Activated CD8-positive, alpha-beta memory T cell treated with anti-CD3 and anti-CD28 coated beads, Interleukin-2, amount 10 ng/mL, durations not matched to agents 7 days and 5 days (primary cell): ENCODE measurements around the gene RIN1. TPM values are rescaled to one million over a fixed set of nuclear protein-coding genes. Genes with fewer than 3 reads are reported as not detected.

Source experiments
- ATAC-seq: fragments of 150-1000 bp; cut with Tn5 transposase; one replicate; pipeline ENCODE4 v1.10.0; 2021; ENCODE audit warnings: moderate library complexity
- CTCF ChIA-PET: fragments of 350-600 bp; sonication (Branson Sonifier 250); formaldehyde crosslinking; loops from one replicate; lab custom pipeline; 2021; ENCODE audit warnings: antibody characterized with exemption; lab: Charles Lee
- DNase-seq: peaks from one replicate; pipeline ENCODE4 v3.0.0-alpha.2; 2020
- H3K27ac Mint-ChIP-seq: one replicate; pipeline ENCODE4 v1.8.0; 2021; ENCODE audit warnings: mild to moderate bottlenecking, mixed read lengths
- H3K27me3 Mint-ChIP-seq: one replicate; pipeline ENCODE4 v1.8.0; 2021; ENCODE audit warnings: mixed read lengths
- H3K36me3 Mint-ChIP-seq: one replicate; pipeline ENCODE4 v1.8.0; 2021; ENCODE audit warnings: mild to moderate bottlenecking, mixed read lengths
- H3K4me1 Mint-ChIP-seq: one replicate; pipeline ENCODE4 v1.8.0; 2021; ENCODE audit warnings: mixed read lengths
- H3K4me3 Mint-ChIP-seq: one replicate; pipeline ENCODE4 v1.8.0; 2021; ENCODE audit warnings: mild to moderate bottlenecking, moderate library complexity, mixed read lengths
- H3K9me3 Mint-ChIP-seq: one replicate; pipeline ENCODE4 v1.8.0; 2022; ENCODE audit warnings: low read depth, mixed read lengths
- total RNA-seq, 2 experiments: library from RNA; stranded (reverse); gene quantifications; one replicate each; pipeline ENCODE4 v1.2.3, GENCODE V29; 2021

The RIN1 gene
- total RNA-seq, 2 experiments from 2014 or later = 0.68 to 2.5 TPM

- H3K27ac Mint-ChIP-seq = no peak overlapping the region
- no peaks in the 10 kb centered on the region for H3K36me3 Mint-ChIP-seq
- H3K27me3 Mint-ChIP-seq = peaks cover 30% of the 10 kb centered on the region
- CTCF ChIA-PET = interaction anchor here (0.5 to 4.1 kb wide), 6 partner anchors 9 to 127 kb away, joined by 3 to 31 read pairs (median 4); partner anchors contain the start of gene RIN1
- H3K4me1 Mint-ChIP-seq = peaks cover 41% of the 10 kb centered on the region
- no peak overlapping the region for H3K4me3 Mint-ChIP-seq
- H3K9me3 Mint-ChIP-seq = no peaks in the 10 kb centered on the region
- DNase-seq (no peak), ATAC-seq (no peak)
Observed at GRCh38 chr11:66291303-66291705, 44.9 kb downstream of the RIN1 start.

- H3K27me3 Mint-ChIP-seq = peaks cover 30% of the 10 kb centered on the region
- H3K9me3 Mint-ChIP-seq = no peaks in the 10 kb centered on the region
- no peaks in the 10 kb centered on the region for H3K36me3 Mint-ChIP-seq
- H3K4me1 Mint-ChIP-seq = peaks cover 41% of the 10 kb centered on the region
- ATAC-seq = no peak
- DNase-seq = no peak
- CTCF ChIA-PET = interaction anchor here (1.5 to 4.1 kb wide), 3 partner anchors 9 to 46 kb away, joined by 4 to 31 read pairs (median 8); partner anchors contain the start of gene RIN1
- H3K27ac Mint-ChIP-seq = no peak overlapping the region
- H3K4me3 Mint-ChIP-seq = peak overlapping the region; percentile 91
Observed at GRCh38 chr11:66290330-66290621, 46.0 kb downstream of the RIN1 start.

DNA sequence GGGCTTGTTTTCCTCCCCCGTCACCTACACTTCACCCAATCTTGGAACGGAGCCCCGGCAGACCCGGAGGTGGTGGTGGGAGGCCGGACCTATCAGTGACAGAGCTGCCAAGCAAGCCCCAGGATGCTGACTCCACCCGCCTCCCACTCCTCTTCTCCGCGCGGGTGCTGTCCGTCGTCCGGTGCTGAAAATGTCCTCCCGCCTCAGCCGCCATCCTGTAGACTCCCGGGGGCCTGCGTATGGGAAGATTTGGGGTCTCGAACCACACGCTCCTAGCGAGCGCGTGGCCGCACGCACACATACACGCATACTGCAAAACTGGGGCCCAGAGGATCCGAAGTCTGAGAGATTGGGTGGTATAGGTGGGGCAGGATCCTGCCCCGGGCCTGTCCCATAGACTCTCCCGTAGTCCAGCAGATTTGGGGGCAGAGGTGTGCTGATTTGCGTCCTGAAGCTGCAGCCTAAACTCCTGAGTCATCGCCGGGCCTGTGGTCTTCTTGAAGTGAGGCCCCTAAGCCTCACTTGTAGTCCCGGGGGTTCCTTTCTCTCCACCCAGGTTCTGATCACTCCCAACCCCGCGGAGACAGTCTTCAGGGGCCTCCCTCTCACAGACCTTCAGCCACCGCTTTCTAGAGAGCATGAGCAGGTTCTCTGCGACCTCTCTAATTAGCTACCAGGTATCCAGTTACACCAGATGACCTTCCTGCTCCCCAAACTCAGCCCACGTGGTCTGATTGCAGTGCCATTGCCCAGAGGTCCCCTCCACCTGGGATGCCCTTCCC, 46.5 kb downstream of the RIN1 start:
- Mint-ChIP-seq H3K27ac (peak overlapping the region; percentile 73), H3K36me3 (no peaks in the 10 kb centered on the region), H3K4me1 (peaks cover 41% of the 10 kb centered on the region), H3K4me3 (peak overlapping the region; percentile 91), H3K27me3 (peaks cover 30% of the 10 kb centered on the region), H3K9me3 (no peaks in the 10 kb centered on the region)
- DNase-seq (peak; percentile 85), ATAC-seq (peak; percentile 57)
- CTCF ChIA-PET = interaction anchor here (0.7 to 8.5 kb wide), 20 partner anchors 8 to 245 kb away, joined by 3 to 75 read pairs (median 4); partner anchors contain the start of genes CD248, MRPL11 and RIN1

GRCh38 chr11:66288671-66289547, 47.3 kb downstream of the RIN1 start, which contains the start of gene YIF1A:
Gene YIF1A (minus strand): TSS chr11:66289143. CDS start chr11:66288985, 158 bp downstream.
- H3K27me3 Mint-ChIP-seq = peaks cover 30% of the 10 kb centered on the region
- H3K4me1 Mint-ChIP-seq = peaks cover 41% of the 10 kb centered on the region
- no peaks in the 10 kb centered on the region for H3K36me3 Mint-ChIP-seq
- DNase-seq (peak; percentile 100), ATAC-seq (peak; percentile 96)
- H3K4me3 Mint-ChIP-seq = peak within 1 kb of the TSS; percentile 91
- no peaks in the 10 kb centered on the region for H3K9me3 Mint-ChIP-seq
- CTCF ChIA-PET = interaction anchor here (0.5 to 8.5 kb wide), 26 partner anchors 8 to 244 kb away, joined by 3 to 75 read pairs (median 4); partner anchors contain the start of genes CD248, MRPL11 and RIN1
- peak within 1 kb of the TSS; percentile 89 for H3K27ac Mint-ChIP-seq

- H3K4me3 Mint-ChIP-seq = peak overlapping the region; percentile 91
- H3K4me1 Mint-ChIP-seq = peaks cover 43% of the 10 kb centered on the region
- H3K9me3 Mint-ChIP-seq = no peaks in the 10 kb centered on the region
- peaks cover 24% of the 10 kb centered on the region for H3K27me3 Mint-ChIP-seq
- no peaks in the 10 kb centered on the region for H3K36me3 Mint-ChIP-seq
- peak overlapping the region; percentile 89 for H3K27ac Mint-ChIP-seq
- CTCF ChIA-PET = interaction anchor here (0.7 to 8.5 kb wide), 21 partner anchors 8 to 244 kb away, joined by 3 to 75 read pairs (median 4); partner anchors contain the start of genes MRPL11 and RIN1
- DNase-seq = no peak
- ATAC-seq = no peak
Observed at GRCh38 chr11:66287889-66288670, 48.2 kb downstream of the RIN1 start.

- H3K4me3 Mint-ChIP-seq = peak overlapping the region; percentile 54
- H3K4me1 Mint-ChIP-seq = peaks cover 46% of the 10 kb centered on the region
- ATAC-seq (no peak), DNase-seq (no peak)
- peaks cover 17% of the 10 kb centered on the region for H3K27me3 Mint-ChIP-seq
- no peaks in the 10 kb centered on the region for H3K36me3 Mint-ChIP-seq
- CTCF ChIA-PET = interaction anchor here (0.6 to 8.5 kb wide), 7 partner anchors 15 to 65 kb away, joined by 3 to 75 read pairs (median 3); no protein-coding TSS in a partner anchor
- peak overlapping the region; percentile 52 for H3K27ac Mint-ChIP-seq
- H3K9me3 Mint-ChIP-seq = no peaks in the 10 kb centered on the region
Observed at GRCh38 chr11:66287211-66287888, 48.9 kb downstream of the RIN1 start.

DNA sequence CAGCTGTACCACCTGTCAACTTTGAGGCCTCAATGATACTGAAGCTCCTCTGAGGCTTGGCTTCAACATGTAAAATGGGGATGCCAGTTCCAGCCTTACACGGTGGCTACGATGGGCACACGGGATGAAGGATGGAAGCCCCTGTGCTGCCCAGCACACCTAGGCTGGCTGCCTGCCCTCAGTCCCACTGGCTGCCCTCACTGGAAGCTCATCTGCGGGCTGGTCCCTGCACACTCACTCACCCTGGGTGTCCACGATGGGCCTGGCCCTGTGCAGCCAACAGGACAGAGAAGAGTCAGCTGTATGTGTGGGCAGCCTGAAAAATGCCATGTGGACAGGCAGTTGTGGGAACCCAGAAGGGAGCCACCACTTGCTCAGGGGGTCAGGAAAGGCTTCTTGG, 49.5 kb downstream of the RIN1 start:
- Mint-ChIP-seq H3K4me1 (peaks cover 50% of the 10 kb centered on the region), H3K27me3 (peaks cover 17% of the 10 kb centered on the region), H3K4me3 (no peak overlapping the region), H3K27ac (peak overlapping the region; percentile 32), H3K9me3 (no peaks in the 10 kb centered on the region), H3K36me3 (no peaks in the 10 kb centered on the region)
- CTCF ChIA-PET = interaction anchor here (0.6 to 8.5 kb wide), 5 partner anchors 14 to 65 kb away, joined by 3 to 75 read pairs (median 3); no protein-coding TSS in a partner anchor
- ATAC-seq = no peak
- DNase-seq = no peak

- Mint-ChIP-seq H3K4me3 (no peak overlapping the region), H3K4me1 (peaks cover 45% of the 10 kb centered on the region), H3K36me3 (no peaks in the 10 kb centered on the region), H3K9me3 (no peaks in the 10 kb centered on the region), H3K27me3 (peaks cover 7% of the 10 kb centered on the region), H3K27ac (no peak overlapping the region)
- no peak for DNase-seq
- CTCF ChIA-PET = interaction anchor here (1.4 to 8.5 kb wide), 2 partner anchors 15 to 63 kb away, joined by 3 to 75 read pairs; no protein-coding TSS in a partner anchor
- no peak for ATAC-seq
Observed at GRCh38 chr11:66285250-66285947, 50.8 kb downstream of the RIN1 start.

DNA sequence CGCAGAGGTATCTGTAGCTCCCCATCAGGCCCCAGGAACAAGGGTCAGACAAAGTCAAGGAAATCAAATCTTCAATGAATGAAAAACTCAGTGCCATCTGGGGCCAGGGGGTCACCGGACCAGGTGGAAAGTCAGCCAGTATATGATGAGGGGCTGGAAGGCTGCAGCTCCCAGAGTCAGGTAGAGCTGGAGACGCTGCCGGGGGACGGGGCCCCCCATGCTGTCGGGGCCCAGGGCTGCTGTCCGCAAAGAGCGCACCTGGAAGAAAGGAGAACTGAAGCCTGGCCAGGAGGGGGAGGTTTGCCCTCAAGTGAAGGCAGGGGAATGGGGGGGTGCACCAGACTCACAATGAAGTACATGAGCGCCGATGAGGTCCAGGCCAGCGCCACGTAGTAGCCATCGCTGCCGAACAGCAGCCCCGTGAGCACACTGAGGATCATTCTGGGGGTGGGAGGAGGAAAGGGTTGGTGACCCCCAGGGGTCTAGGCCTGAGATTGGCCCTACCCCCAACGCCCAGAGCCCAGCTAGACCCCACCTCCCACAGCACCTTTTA, 51.6 kb downstream of the RIN1 start:
- H3K9me3 Mint-ChIP-seq = no peaks in the 10 kb centered on the region
- H3K27ac Mint-ChIP-seq = no peak overlapping the region
- H3K4me3 Mint-ChIP-seq = no peak overlapping the region
- H3K36me3 Mint-ChIP-seq = no peaks in the 10 kb centered on the region
- ATAC-seq = no peak
- no peaks in the 10 kb centered on the region for H3K27me3 Mint-ChIP-seq
- no peak for DNase-seq
- peaks cover 37% of the 10 kb centered on the region for H3K4me1 Mint-ChIP-seq
- CTCF ChIA-PET = interaction anchor here (6.5 to 8.5 kb wide), 2 partner anchors 14 to 62 kb away, joined by 75 to 85 read pairs; partner anchors contain the start of gene RAB1B

DNA sequence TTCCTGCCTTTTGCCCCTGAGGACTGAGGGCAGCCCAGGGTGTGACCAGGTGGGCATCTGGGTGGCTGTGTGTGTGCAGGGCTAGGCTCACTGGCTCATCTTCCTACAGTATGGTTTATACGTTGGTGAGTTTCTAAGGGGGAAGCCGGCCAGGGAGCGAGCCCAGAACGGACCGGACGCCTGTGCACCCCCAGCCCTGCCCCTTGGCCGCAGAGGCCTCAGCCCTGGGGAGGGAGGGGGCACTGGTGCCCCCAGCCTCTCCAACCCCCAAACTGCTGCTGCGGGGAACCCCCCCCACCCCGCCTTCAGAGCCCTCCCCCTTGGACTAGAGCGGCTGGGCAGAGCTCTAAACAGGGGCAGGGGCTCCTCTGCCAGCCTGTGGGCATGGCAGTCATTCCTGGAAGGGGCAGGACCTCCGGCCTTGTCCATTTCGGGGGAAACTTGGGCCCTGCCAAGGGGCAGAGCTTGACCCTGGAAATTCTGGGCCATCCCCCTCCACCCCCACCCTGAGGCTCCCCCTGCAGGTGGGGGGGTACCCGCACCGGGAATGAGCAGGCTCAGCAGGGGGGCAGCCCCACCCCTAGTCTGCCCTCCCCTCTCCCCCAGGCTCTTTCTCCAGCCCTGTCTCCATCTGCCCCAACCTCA, 52.7 kb downstream of the RIN1 start:
- no peak overlapping the region for H3K4me3 Mint-ChIP-seq
- no peaks in the 10 kb centered on the region for H3K36me3 Mint-ChIP-seq
- no peak for ATAC-seq
- H3K4me1 Mint-ChIP-seq = peaks cover 32% of the 10 kb centered on the region
- DNase-seq = no peak
- no peak overlapping the region for H3K27ac Mint-ChIP-seq
- H3K9me3 Mint-ChIP-seq = no peaks in the 10 kb centered on the region
- peaks cover 3% of the 10 kb centered on the region for H3K27me3 Mint-ChIP-seq
- CTCF ChIA-PET = interaction anchor here (1.0 to 8.5 kb wide), 12 partner anchors 10 to 213 kb away, joined by 3 to 85 read pairs (median 6); partner anchors contain the start of genes BRMS1 and RAB1B
